Midbrain (tissue), 1 donor: ENCODE results near the gene PIK3R5.

Experiments
- DNase-seq: peaks from one replicate; lab custom pipeline; 2025; lab: John Stamatoyannopoulos, UW

The PIK3R5 gene

GRCh38 chr17:8832711-8833352, 132.7 kb downstream of the PIK3R5 start:
- DNase-seq, result no peak

- no peak for DNase-seq
These were observed 134.2 kb downstream of the PIK3R5 start for GRCh38 chr17:8831234-8831849.

- DNase-seq, result no peak
These were observed 135.4 kb downstream of the PIK3R5 start for GRCh38 chr17:8830141-8830540.

GRCh38 chr17:8829036-8829941, 136.2 kb downstream of the PIK3R5 start:
- DNase-seq, result no peak
